T-helper 1 cell treated with Interleukin-12 subunit alpha and Interleukin-12 subunit beta and Interleukin-4 antibody, amounts not matched to agents 30 μg/mL and 1 μg/mL, for 36 hours (primary cell): ENCODE results near the gene CFAP141.
A peak's percentile ranks its signal among the peaks of the same experiment; 100 is the strongest.

Experiments used
- H3K27ac Mint-ChIP-seq: one replicate; pipeline ENCODE4 v1.8.0; 2021; ENCODE audit warnings: mild to moderate bottlenecking, mixed read lengths
- H3K27me3 Mint-ChIP-seq: one replicate; pipeline ENCODE4 v1.8.0; 2021; ENCODE audit warnings: low read depth, mixed read lengths
- H3K36me3 Mint-ChIP-seq: one replicate; pipeline ENCODE4 v1.8.0; 2021; ENCODE audit warnings: low read depth, mixed read lengths
- H3K4me1 Mint-ChIP-seq: one replicate; pipeline ENCODE4 v1.8.0; 2021; ENCODE audit warnings: low read depth, mixed read lengths
- H3K4me3 Mint-ChIP-seq: one replicate; pipeline ENCODE4 v1.8.0; 2021; ENCODE audit warnings: mild to moderate bottlenecking, moderate library complexity, mixed read lengths
- H3K9me3 Mint-ChIP-seq: one replicate; pipeline ENCODE4 v1.8.0; 2021; ENCODE audit warnings: mixed read lengths

Gene CFAP141

DNA sequence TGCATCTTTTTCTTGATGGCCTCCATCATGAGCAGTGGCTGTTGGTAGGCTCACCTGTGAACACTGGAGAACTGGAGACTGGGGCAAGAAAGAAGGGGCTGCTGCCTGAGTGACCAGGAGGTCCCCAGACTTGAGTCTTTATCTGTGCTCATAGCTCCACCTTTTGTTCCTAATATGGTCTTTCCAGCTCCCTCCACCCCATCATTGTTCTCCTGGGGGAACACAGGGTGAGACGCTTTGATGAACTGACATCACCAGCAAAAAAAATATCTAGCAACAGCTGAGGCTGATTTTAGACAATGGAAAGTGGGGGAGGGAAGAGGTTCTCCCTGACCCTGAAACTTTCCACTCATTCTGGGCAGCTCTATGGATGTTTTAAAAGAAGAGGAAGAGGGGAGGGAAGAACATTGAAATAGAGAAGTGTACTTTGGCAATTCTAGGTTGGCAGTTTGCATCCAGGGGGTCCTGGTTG is 14.1 kb downstream of the CFAP141 start, which contains the start of gene TPM3:
TPM3 (minus strand) TSS at position 111 of the 472 bp plus-strand sequence; CDS start at position 29, 82 bp downstream.
- Mint-ChIP-seq H3K4me3 (no peak within 1 kb of the TSS), H3K9me3 (no peaks in the 10 kb centered on the region), H3K4me1 (peaks cover 6% of the 10 kb centered on the region), H3K27me3 (peaks cover 50% of the 10 kb centered on the region), H3K27ac (no peak within 1 kb of the TSS), H3K36me3 (no peaks in the 10 kb centered on the region)

DNA sequence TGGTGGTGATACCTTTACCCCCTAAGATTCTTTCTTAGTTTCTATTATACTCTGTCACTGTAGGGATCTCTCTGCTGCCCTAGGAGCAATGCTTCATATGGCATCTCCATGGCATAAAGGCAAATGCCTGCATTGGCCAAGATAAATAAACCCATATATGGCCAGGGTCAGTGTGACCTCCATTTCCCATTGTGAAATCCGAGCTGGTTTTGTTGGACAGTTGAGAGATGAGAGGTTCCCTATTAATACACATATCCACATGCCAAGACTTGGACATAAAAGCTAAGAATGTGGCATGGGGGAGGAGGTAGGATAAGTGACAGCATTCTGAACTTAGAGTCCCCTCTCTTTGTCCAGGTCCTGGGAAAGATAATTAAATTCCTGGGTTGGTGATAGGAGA is 15.6 kb downstream of the CFAP141 start:
- H3K36me3 Mint-ChIP-seq = no peaks in the 10 kb centered on the region
- H3K27me3 Mint-ChIP-seq = peaks cover 50% of the 10 kb centered on the region
- no peak overlapping the region for H3K27ac Mint-ChIP-seq
- H3K4me3 Mint-ChIP-seq = no peak overlapping the region
- H3K9me3 Mint-ChIP-seq = no peaks in the 10 kb centered on the region
- peaks cover 10% of the 10 kb centered on the region for H3K4me1 Mint-ChIP-seq

- Mint-ChIP-seq H3K4me1 (peaks cover 8% of the 10 kb centered on the region), H3K36me3 (peaks cover 10% of the 10 kb centered on the region), H3K9me3 (no peaks in the 10 kb centered on the region), H3K27me3 (peaks cover 20% of the 10 kb centered on the region), H3K27ac (no peak overlapping the region), H3K4me3 (no peak overlapping the region)
Observed at GRCh38 chr1:154186852-154187501, 19.2 kb downstream of the CFAP141 start.

GRCh38 chr1:154186177-154186576 is 20.0 kb downstream of the CFAP141 start:
- no peak overlapping the region for H3K4me3 Mint-ChIP-seq
- H3K9me3 Mint-ChIP-seq = no peaks in the 10 kb centered on the region
- peaks cover 18% of the 10 kb centered on the region for H3K36me3 Mint-ChIP-seq
- H3K27ac Mint-ChIP-seq = no peak overlapping the region
- peaks cover 12% of the 10 kb centered on the region for H3K27me3 Mint-ChIP-seq
- H3K4me1 Mint-ChIP-seq = peaks cover 15% of the 10 kb centered on the region

- H3K4me1 Mint-ChIP-seq = peaks cover 42% of the 10 kb centered on the region
Observed at GRCh38 chr1:154183046-154183915, 22.9 kb downstream of the CFAP141 start.

GRCh38 chr1:154182344-154183045 is 23.6 kb downstream of the CFAP141 start:
- Mint-ChIP-seq H3K27ac (peak overlapping the region; percentile 99), H3K36me3 (peaks cover 42% of the 10 kb centered on the region), H3K4me3 (peak overlapping the region; percentile 99), H3K4me1 (peaks cover 50% of the 10 kb centered on the region), H3K9me3 (no peaks in the 10 kb centered on the region), H3K27me3 (peaks cover under 1% of the 10 kb centered on the region)

More at GRCh38 chr1:154183046-154183915, 22.9 kb downstream of the CFAP141 start:
- Mint-ChIP-seq H3K27ac (peak overlapping the region; percentile 99), H3K27me3 (peaks cover 8% of the 10 kb centered on the region), H3K4me3 (peak overlapping the region; percentile 99), H3K36me3 (peaks cover 38% of the 10 kb centered on the region), H3K9me3 (no peaks in the 10 kb centered on the region)

DNA sequence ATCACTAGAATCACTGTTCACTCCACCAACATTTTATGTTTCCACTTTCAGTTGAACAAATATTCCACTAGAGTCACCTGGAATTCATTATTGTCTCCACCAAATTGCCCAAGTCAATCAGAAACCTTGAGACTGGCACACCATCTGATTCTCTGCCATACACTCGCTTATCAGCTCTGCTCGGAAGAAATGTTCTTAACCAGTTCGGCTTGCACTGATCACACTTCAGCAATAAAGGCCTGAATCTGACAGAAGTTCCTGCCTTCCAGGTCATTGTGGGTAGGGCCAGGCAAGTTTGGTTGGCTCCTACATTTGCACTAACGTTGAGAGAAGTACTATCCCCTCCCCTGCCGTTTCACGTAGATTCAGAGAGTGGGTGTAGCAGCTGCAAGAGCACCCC is 24.2 kb downstream of the CFAP141 start:
- peaks cover 47% of the 10 kb centered on the region for H3K36me3 Mint-ChIP-seq
- peak overlapping the region; percentile 99 for H3K4me3 Mint-ChIP-seq
- H3K4me1 Mint-ChIP-seq = peaks cover 55% of the 10 kb centered on the region
- H3K9me3 Mint-ChIP-seq = no peaks in the 10 kb centered on the region
- peak overlapping the region; percentile 99 for H3K27ac Mint-ChIP-seq
- no peaks in the 10 kb centered on the region for H3K27me3 Mint-ChIP-seq

- Mint-ChIP-seq H3K36me3 (peaks cover 57% of the 10 kb centered on the region), H3K4me3 (peak overlapping the region; percentile 84), H3K27me3 (no peaks in the 10 kb centered on the region), H3K27ac (peak overlapping the region; percentile 78), H3K9me3 (no peaks in the 10 kb centered on the region), H3K4me1 (peaks cover 60% of the 10 kb centered on the region)
Observed at GRCh38 chr1:154179946-154180687, 26.0 kb downstream of the CFAP141 start.

DNA sequence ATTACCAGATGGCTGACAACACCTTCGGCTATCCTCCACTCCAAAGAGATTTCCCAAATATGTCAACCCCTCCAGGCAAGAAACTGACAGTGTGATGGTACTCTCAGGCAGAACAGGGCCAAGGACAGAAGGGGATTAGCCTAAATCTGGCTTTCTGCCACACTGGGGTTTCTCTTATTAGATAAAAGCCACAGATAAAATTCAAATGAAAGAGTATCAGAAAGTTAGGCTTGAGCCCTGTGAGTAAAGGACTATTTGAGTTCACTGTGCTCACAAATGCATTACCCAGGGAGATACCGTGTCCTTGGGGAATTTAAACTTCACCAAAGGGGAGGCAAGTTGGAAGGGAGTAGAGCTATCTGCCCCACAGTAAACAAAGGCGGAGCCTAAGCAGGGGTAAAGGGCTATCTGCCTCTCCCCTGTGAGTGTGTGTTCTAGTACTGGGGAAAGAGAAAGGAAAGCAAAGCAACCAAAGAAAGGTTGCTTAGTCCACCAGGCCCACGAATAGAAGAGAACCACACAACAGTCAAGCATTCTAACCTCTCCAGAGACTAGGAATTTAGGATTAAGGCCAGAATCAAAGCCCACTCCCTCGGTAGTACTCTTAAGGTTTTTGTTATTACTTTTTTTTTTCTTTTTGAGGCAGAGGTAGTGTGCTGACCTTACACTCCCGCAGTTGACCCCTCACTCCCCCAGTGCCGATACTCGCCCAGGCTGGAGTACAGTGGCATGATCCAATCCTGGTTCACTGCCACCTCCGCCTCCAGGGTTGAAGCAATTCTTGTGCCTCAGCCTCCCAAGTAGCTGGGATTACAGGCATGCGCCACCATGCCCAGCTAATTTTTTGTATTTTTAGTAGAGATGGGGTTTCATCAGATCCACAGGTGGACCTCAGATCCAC is 27.0 kb downstream of the CFAP141 start:
- Mint-ChIP-seq H3K4me1 (peaks cover 60% of the 10 kb centered on the region), H3K27me3 (no peaks in the 10 kb centered on the region), H3K9me3 (no peaks in the 10 kb centered on the region), H3K4me3 (peak overlapping the region; percentile 84), H3K36me3 (peaks cover 58% of the 10 kb centered on the region), H3K27ac (peak overlapping the region; percentile 78)

GRCh38 chr1:154178013-154178412 is 28.1 kb downstream of the CFAP141 start:
- Mint-ChIP-seq H3K4me3 (peak overlapping the region; percentile 53), H3K9me3 (no peaks in the 10 kb centered on the region), H3K36me3 (peaks cover 56% of the 10 kb centered on the region), H3K4me1 (peaks cover 58% of the 10 kb centered on the region), H3K27me3 (no peaks in the 10 kb centered on the region), H3K27ac (peak overlapping the region; percentile 43)

- no peaks in the 10 kb centered on the region for H3K9me3 Mint-ChIP-seq
- H3K27me3 Mint-ChIP-seq = no peaks in the 10 kb centered on the region
- H3K4me3 Mint-ChIP-seq = peak overlapping the region; percentile 25
- H3K4me1 Mint-ChIP-seq = peaks cover 66% of the 10 kb centered on the region
- peak overlapping the region; percentile 23 for H3K27ac Mint-ChIP-seq
- peaks cover 60% of the 10 kb centered on the region for H3K36me3 Mint-ChIP-seq
Observed at GRCh38 chr1:154176337-154176736, 29.8 kb downstream of the CFAP141 start.

GRCh38 chr1:154174654-154175053 is 31.5 kb downstream of the CFAP141 start:
- Mint-ChIP-seq H3K4me1 (peaks cover 62% of the 10 kb centered on the region), H3K27ac (no peak overlapping the region), H3K27me3 (no peaks in the 10 kb centered on the region)

GRCh38 chr1:154171880-154172279 is 34.3 kb downstream of the CFAP141 start:
- Mint-ChIP-seq H3K27ac (no peak overlapping the region), H3K4me3 (no peak overlapping the region), H3K36me3 (peaks cover 59% of the 10 kb centered on the region), H3K9me3 (no peaks in the 10 kb centered on the region), H3K27me3 (no peaks in the 10 kb centered on the region), H3K4me1 (peaks cover 40% of the 10 kb centered on the region)

More at GRCh38 chr1:154174654-154175053, 31.5 kb downstream of the CFAP141 start:
- Mint-ChIP-seq H3K4me3 (no peak overlapping the region), H3K36me3 (peaks cover 63% of the 10 kb centered on the region), H3K9me3 (no peaks in the 10 kb centered on the region)
